Ovary (tissue), 9 donors: ENCODE results near the gene ZNF678. TPM values are rescaled to one million over a fixed set of nuclear protein-coding genes. Genes with fewer than 3 reads are reported as not detected.

Source experiments
- DNase-seq, 5 donors: peaks; one replicate each; pipeline ENCODE4 v3.0.0-alpha.2; 2019 to 2020
- H3K27ac ChIP-seq, 2 donors: fragments of 200-600 bp; one replicate each; pipeline versions ENCODE4 v1.5.1 to v1.8.0; 2019 to 2022
- H3K27me3 ChIP-seq: fragments of 200-600 bp; one replicate; pipeline ENCODE4 v1.8.0; 2022
- H3K36me3 ChIP-seq: fragments of 200-600 bp; sonication (generic); one replicate; pipeline ENCODE4 v1.5.1; 2019
- H3K4me1 ChIP-seq: one replicate; pipeline ENCODE4 v1.8.1; 2013; ENCODE audit warnings: mild to moderate bottlenecking, moderate library complexity; ENCODE audit not compliant: insufficient read depth
- H3K4me3 ChIP-seq: fragments of 200-600 bp; sonication (generic); one replicate; pipeline ENCODE4 v1.5.1; 2017
- H3K9me3 ChIP-seq, 2 donors: fragments of 200-600 bp in 1 of 2; sonication (generic) in 1 of 2; one replicate each; pipeline versions ENCODE4 v1.5.1 to v1.8.1; 2013 to 2019; ENCODE audit warnings: mild to moderate bottlenecking in 1 of 2, moderate library complexity in 1 of 2
- CTCF ChIP-seq, 3 donors: fragments of 450-650 bp in 2 of 3; fragments of 200-600 bp in 1 of 3; IDR thresholded peaks; one replicate each; pipeline versions ENCODE4 v1.5.1 to v1.8.0; 2016 to 2022; ENCODE audit warnings: antibody characterized with exemption in 3 of 3, mild to moderate bottlenecking in 1 of 3
- EP300 ChIP-seq: sonication (generic); formaldehyde crosslinking; IDR thresholded peaks from one replicate; pipeline ENCODE4 v1.6.1; 2017; ENCODE audit warnings: antibody characterized with exemption
- POLR2A ChIP-seq: fragments of 450-650 bp; IDR thresholded peaks from one replicate; pipeline ENCODE4 v1.6.1; 2017; ENCODE audit warnings: antibody characterized with exemption, mild to moderate bottlenecking, moderate library complexity
- whole genome bisulfite sequencing, 3 donors: extraction: QIAGEN DNeasy Blood & Tissue Kit in 1 of 3; methylation state at CpG; one replicate each; pipeline versions ENCODE4 v1.1.5 to v1.1.7; 2013 to 2017; 5-methylcytosine and 5-hydroxymethylcytosine counted together
- intact Hi-C, 4 donors: fragments of 100-400 bp; cut with DNase I; formaldehyde crosslinking; loops; one replicate each; pipeline versions ENCODE4 v1.11.0 to v1.15.1; 2022 to 2023
- polyA plus RNA-seq, 2 donors: library from polyadenylated mRNA; stranded (reverse); fragments of 200-250 nt in 1 of 2; fragments of 350-450 nt in 1 of 2; fragmentation: Illumina TruSeq in 1 of 2; extraction: RNeasy Lipid Tissue Mini Kit (QIAGEN cat#74804) in 1 of 2; gene quantifications; one replicate each; pipeline ENCODE4 v1.2.3, GENCODE V29; 2013 to 2014
- total RNA-seq, 7 donors: library from RNA; depleted of rRNA in 2 of 7; stranded (reverse); fragments of >200 nt in 2 of 7; fragmentation: NEBNext Ultra II Directional in 3 of 7; extraction: Animal tissue kit (Norgen Biotek cat#: 25700) in 3 of 7; gene quantifications; one replicate each; pipeline versions ENCODE4 v1.1.0 to v1.2.4, GENCODE V29; 2016 to 2023
- donor health status: DM: no; HTN: no; CAD: no; lungs with moderate emphysema.
- donor health status: DM: no; HTN: no; CAD: no.
- donor health status: Bipolar disorder and iron deficiency.
- donor health status: DM: yes; HTN: yes; CAD: no.
- donor health status: DM: no; HTN: no; CAD: no.
- donor health status: DM: yes; HTN: yes; CAD: no.

The ZNF678 gene
- total and polyA plus RNA-seq, 9 donors = 2.5 to 12.0 (median 8.2) TPM

GRCh38 chr1:227542153-227543120 is 20.9 kb upstream of the ZNF678 start:
- 2 to 6% (median 3%) methylated on average over 41 to 84 of the region's 84 CpGs for WGBS, 3 donors
- intact Hi-C loops = loop anchor here in 1 of 4 donors (10.0 kb wide), 1 partner anchor 908 kb away; no protein-coding TSS in a partner anchor
- Histone ChIP-seq H3K4me1 (peaks cover 7% of the 10 kb centered on the region), H3K4me3 (peak overlapping the region; percentile 66), H3K9me3 (no peaks in the 10 kb centered on the region), H3K27ac (peak overlapping the region; percentile 1 to 65), H3K27me3 (no peaks in the 10 kb centered on the region), H3K36me3 (no peaks in the 10 kb centered on the region)
- peak; percentile 81 to 87 (median 85) for DNase-seq
- TF ChIP-seq POLR2A (no peak), CTCF (IDR thresholded peaks at IDR 0.05) (peak; percentile 92 to 93 (median 92)), EP300 (no peak)

GRCh38 chr1:227543283-227544066 is 19.9 kb upstream of the ZNF678 start:
- intact Hi-C loops = loop anchor here in 1 of 4 donors (10.0 kb wide), 1 partner anchor 909 kb away; no protein-coding TSS in a partner anchor
- H3K27ac ChIP-seq = no peak overlapping the region
- no peaks in the 10 kb centered on the region for H3K27me3 ChIP-seq
- no peaks in the 10 kb centered on the region for H3K9me3 ChIP-seq
- H3K4me3 ChIP-seq = no peak overlapping the region
- TF ChIP-seq EP300 (no peak), CTCF (IDR thresholded peaks at IDR 0.05) (no peak)
- 77 to 89% (median 83%) methylated on average over 13 to 14 of the region's 14 CpGs for WGBS, 3 donors
- peak in 1 of 5 donors; percentile 13 for DNase-seq
- no peaks in the 10 kb centered on the region for H3K36me3 ChIP-seq
- H3K4me1 ChIP-seq = peaks cover 7% of the 10 kb centered on the region

GRCh38 chr1:227544067-227545050 is 19.0 kb upstream of the ZNF678 start:
- H3K27me3 ChIP-seq = no peaks in the 10 kb centered on the region
- H3K27ac ChIP-seq = no peak overlapping the region
- peak in 2 of 5 donors; percentile 15 to 20 for DNase-seq
- no peaks in the 10 kb centered on the region for H3K36me3 ChIP-seq
- H3K4me3 ChIP-seq = no peak overlapping the region
- H3K4me1 ChIP-seq = peaks cover 7% of the 10 kb centered on the region
- intact Hi-C loops = loop anchor here in 1 of 4 donors (10.0 kb wide), 1 partner anchor 910 kb away; no protein-coding TSS in a partner anchor
- no peak for TF ChIP-seq EP300
- TF ChIP-seq POLR2A = no peak
- TF ChIP-seq CTCF (IDR thresholded peaks at IDR 0.05) = no peak
- no peaks in the 10 kb centered on the region for H3K9me3 ChIP-seq
- WGBS, 3 donors = 82 to 88% (median 84%) methylated on average over 8 to 9 of the region's 9 CpGs
